Sigmoid colon (tissue), 7 donors: ENCODE data around the gene CFB. TPM values are rescaled to one million over a fixed set of nuclear protein-coding genes. Genes with fewer than 3 reads are reported as not detected.

Source experiments
- DNase-seq: peaks from one replicate; pipeline ENCODE4 v3.0.0-alpha.2; 2019
- H3K27ac ChIP-seq, 4 donors: fragments of 200-600 bp; sonication (generic); one replicate each; pipeline ENCODE4 v1.5.1; 2016 to 2019; ENCODE audit warnings: mild to moderate bottlenecking in 1 of 4
- H3K27me3 ChIP-seq, 3 donors: fragments of 200-600 bp; sonication (generic); one replicate each; pipeline ENCODE4 v1.5.1; 2019; ENCODE audit warnings: mild to moderate bottlenecking in 1 of 3
- H3K36me3 ChIP-seq, 4 donors: fragments of 200-600 bp; sonication (generic); one replicate each; pipeline ENCODE4 v1.5.1; 2016 to 2019
- H3K4me1 ChIP-seq, 4 donors: fragments of 200-600 bp; sonication (generic); one replicate each; pipeline ENCODE4 v1.5.1; 2017 to 2019
- H3K4me3 ChIP-seq, 4 donors: fragments of 200-600 bp; sonication (generic); one replicate each; pipeline ENCODE4 v1.5.1; 2017 to 2019; ENCODE audit warnings: mild to moderate bottlenecking in 2 of 4, moderate library complexity in 1 of 4
- H3K9me3 ChIP-seq, 4 donors: fragments of 200-600 bp in 3 of 4; sonication (generic) in 3 of 4; one replicate each; pipeline versions ENCODE4 v1.5.1 to v1.6.1; 2013 to 2019
- CTCF ChIP-seq, 4 experiments: fragments of 450-650 bp in 3 of 4; fragments of 200-600 bp in 1 of 4; IDR thresholded peaks; one replicate each; pipeline ENCODE4 v1.5.1; 2016 to 2019; ENCODE audit warnings: antibody characterized with exemption in 4 of 4, mild to moderate bottlenecking in 3 of 4, moderate library complexity in 2 of 4
- EP300 ChIP-seq, 4 donors: sonication (generic); formaldehyde crosslinking; IDR thresholded peaks; one replicate each; pipeline ENCODE4 v1.6.1; 2017; ENCODE audit warnings: antibody characterized with exemption in 4 of 4
- POLR2A ChIP-seq, 2 donors: fragments of 450-650 bp; IDR thresholded peaks; one replicate each; pipeline ENCODE4 v1.6.1; 2016; ENCODE audit warnings: antibody characterized with exemption in 2 of 2, mild to moderate bottlenecking in 2 of 2, moderate library complexity in 2 of 2
- POLR2AphosphoS5 ChIP-seq, 4 donors: sonication (generic); formaldehyde crosslinking; IDR thresholded peaks; one replicate each; pipeline ENCODE4 v1.6.1; 2017; ENCODE audit warnings: antibody characterized with exemption in 4 of 4
- WGBS, 2 donors: extraction: QIAGEN DNeasy Blood & Tissue Kit; methylation state at CpG; one replicate each; pipeline ENCODE4 v1.1.7; 2013; 5-methylcytosine and 5-hydroxymethylcytosine counted together
- intact Hi-C: fragments of 100-400 bp; cut with DNase I; formaldehyde crosslinking; loops from one replicate; pipeline ENCODE4 v1.15.1; 2023
- polyA plus RNA-seq, 3 donors: library from polyadenylated mRNA; stranded (reverse); fragments of 200-250 nt; gene quantifications; one replicate each; pipeline ENCODE4 v1.2.3, GENCODE V29; 2013
- total RNA-seq, 4 donors: library from RNA; depleted of rRNA; stranded (reverse); fragments of >200 nt; gene quantifications; one replicate each; pipeline ENCODE4 v1.1.0, GENCODE V29; 2016
- donor health status: healthy with polysubstance abuse.
- donor health status: Bipolar disorder and iron deficiency.
- donor health status: healthy.

Gene CFB
- total and polyA plus RNA-seq, 7 donors: 3.6 to 118 (median 23.9) TPM

GRCh38 chr6:31901415-31901952 lies 44.4 kb upstream of the CFB start:
- H3K27ac ChIP-seq: peak overlapping the region; percentile 84 to 93 (median 90)
- no peaks in the 10 kb centered on the region for H3K27me3 ChIP-seq
- peak; percentile 86 for DNase-seq
- 1 to 2% methylated on average over 45 of the region's 45 CpGs for WGBS, 2 donors
- H3K9me3 ChIP-seq: no peaks in the 10 kb centered on the region
- no peak for TF ChIP-seq EP300 (IDR thresholded peaks at IDR 0.05)
- no peak for TF ChIP-seq POLR2AphosphoS5 (IDR thresholded peaks at IDR 0.05)
- TF ChIP-seq CTCF (IDR thresholded peaks at IDR 0.05): no peak
- TF ChIP-seq POLR2A (IDR thresholded peaks at IDR 0.05): no peak
- intact Hi-C loops: loop anchor here (10.0 kb wide), 1 partner anchor 223 kb away; the partner anchor contains the start of gene ATF6B
- H3K4me1 ChIP-seq: peaks cover 3 to 50% (median 44%) of the 10 kb centered on the region in 4 donors
- peak overlapping the region; percentile 37 to 81 (median 71) for H3K4me3 ChIP-seq
- no peaks in the 10 kb centered on the region for H3K36me3 ChIP-seq

DNA sequence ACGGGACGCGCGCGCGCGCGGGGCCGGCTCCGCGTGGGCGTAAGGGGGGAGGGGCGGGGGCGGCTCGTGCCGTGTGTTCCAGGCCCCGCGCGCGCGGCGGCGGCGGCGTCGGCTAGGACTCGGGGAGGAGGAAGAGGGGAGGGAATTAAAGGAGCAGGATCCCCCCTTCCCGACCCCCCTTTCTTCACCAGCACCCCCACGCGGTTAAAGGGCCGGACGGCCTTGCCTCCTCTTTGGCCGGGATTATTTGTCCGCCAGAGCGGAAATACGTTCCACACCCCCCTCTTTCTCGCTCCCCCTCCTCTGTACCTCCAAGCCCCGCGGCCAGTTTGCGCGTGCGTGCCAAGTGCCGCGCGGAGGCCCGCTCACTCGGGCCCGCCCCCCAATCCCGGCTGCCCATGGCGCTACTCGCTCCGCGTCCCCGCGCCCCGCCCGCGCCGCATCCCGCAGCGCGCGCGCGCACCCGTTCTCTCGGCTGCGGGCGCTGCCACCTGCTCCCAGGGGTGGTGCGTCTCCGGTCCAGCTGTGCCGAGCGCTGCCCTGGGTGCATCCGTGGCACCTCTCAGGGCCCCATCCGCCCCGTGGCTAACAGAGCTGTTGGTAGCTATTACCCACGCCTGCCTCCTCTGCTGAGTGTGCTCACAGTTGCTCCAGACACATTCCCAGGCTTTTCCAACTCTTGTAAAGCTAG lies 43.8 kb upstream of the CFB start, which contains the start of gene ZBTB12:
Gene ZBTB12, minus strand, starts transcription at position 134 of the 691 bp plus-strand sequence. CDS start 781 bp downstream, outside the sequence.
- Histone ChIP-seq H3K36me3 (no peaks in the 10 kb centered on the region), H3K27ac (peak within 1 kb of the TSS; percentile 84 to 93 (median 90)), H3K27me3 (no peaks in the 10 kb centered on the region), H3K4me3 (peak within 1 kb of the TSS; percentile 37 to 81 (median 71)), H3K9me3 (no peaks in the 10 kb centered on the region), H3K4me1 (peaks cover 3 to 44% (median 38%) of the 10 kb centered on the region in 4 donors)
- peak; percentile 98 for DNase-seq
- TF ChIP-seq POLR2A (IDR thresholded peaks at IDR 0.05): peak; percentile 24 to 37
- TF ChIP-seq CTCF (IDR thresholded peaks at IDR 0.05): peak in 1 of 4 experiments; percentile 12
- TF ChIP-seq EP300 (IDR thresholded peaks at IDR 0.05): no peak
- TF ChIP-seq POLR2AphosphoS5 (IDR thresholded peaks at IDR 0.05): peak; percentile 55 to 83 (median 73)
- intact Hi-C loops: loop anchor here (2.0 to 10.0 kb wide), 3 partner anchors 39 to 223 kb away; partner anchors contain the start of genes ATF6B, NELFE, NEU1 and SKIC2
- WGBS, 2 donors: 0 to 1% methylated on average over 77 of the region's 77 CpGs

DNA sequence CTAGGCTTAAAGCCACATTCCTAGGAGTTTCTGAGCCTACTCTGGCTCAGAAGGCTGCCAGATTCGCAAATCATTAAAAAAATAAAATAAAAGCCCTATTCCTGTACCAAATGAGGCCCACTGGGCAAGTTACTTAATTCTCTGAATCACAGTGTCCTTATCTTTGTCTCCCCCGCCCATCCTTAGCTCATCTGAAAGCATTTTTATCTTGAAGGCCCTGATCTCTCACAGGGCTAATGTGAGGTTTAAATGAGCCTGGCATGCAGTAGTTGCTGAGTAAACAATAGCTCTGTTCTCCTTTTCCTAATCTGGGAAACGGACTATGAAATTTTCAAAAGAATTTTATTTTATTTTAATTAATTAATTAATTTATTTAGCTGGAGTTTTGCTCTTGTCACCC lies 41.9 kb upstream of the CFB start:
- no peak for DNase-seq
- no peaks in the 10 kb centered on the region for H3K36me3 ChIP-seq
- WGBS, 2 donors: 90 to 91% methylated on average over 3 of the region's 3 CpGs
- H3K27ac ChIP-seq: peak overlapping the region; percentile 84 to 93 (median 90)
- H3K9me3 ChIP-seq: no peaks in the 10 kb centered on the region
- no peak overlapping the region for H3K4me3 ChIP-seq
- H3K27me3 ChIP-seq: no peaks in the 10 kb centered on the region
- intact Hi-C loops: loop anchor here (2.0 to 10.0 kb wide), 3 partner anchors 41 to 221 kb away; partner anchors contain the start of genes ATF6B, NELFE, NEU1 and SKIC2
- peaks cover 0 to 38% (median 32%) of the 10 kb centered on the region in 4 donors for H3K4me1 ChIP-seq
- TF ChIP-seq POLR2AphosphoS5 (IDR thresholded peaks at IDR 0.05) (no peak), CTCF (IDR thresholded peaks at IDR 0.05) (no peak), POLR2A (IDR thresholded peaks at IDR 0.05) (no peak), EP300 (IDR thresholded peaks at IDR 0.05) (no peak)

- Histone ChIP-seq H3K27ac (no peak overlapping the region), H3K9me3 (no peaks in the 10 kb centered on the region), H3K4me1 (peaks cover 0 to 31% (median 24%) of the 10 kb centered on the region in 4 donors), H3K27me3 (no peaks in the 10 kb centered on the region), H3K4me3 (no peak overlapping the region), H3K36me3 (no peaks in the 10 kb centered on the region)
- WGBS, 2 donors: 91 to 93% methylated on average over 1 of the region's 1 CpG
- no peak for TF ChIP-seq POLR2AphosphoS5 (IDR thresholded peaks at IDR 0.05)
- no peak for TF ChIP-seq POLR2A (IDR thresholded peaks at IDR 0.05)
- TF ChIP-seq EP300 (IDR thresholded peaks at IDR 0.05): no peak
- TF ChIP-seq CTCF (IDR thresholded peaks at IDR 0.05): no peak
- no peak for DNase-seq
- intact Hi-C loops: loop anchor here (10.0 kb wide), 1 partner anchor 220 kb away; the partner anchor contains the start of gene ATF6B
These were observed 40.9 kb upstream of the CFB start for GRCh38 chr6:31905041-31905440.
